D341Med (cell line): Measurements from ENCODE around the gene ERN2.

ENCODE experiments used
- DNase-seq: peaks from one replicate; pipeline ENCODE4 v3.0.0; 2012; ENCODE audit warnings: low spot score

Gene ERN2

GRCh38 chr16:23640615-23640930 lies 72.4 kb downstream of the ERN2 start:
- DNase-seq: peak; percentile 27
